Measurements from ENCODE around the gene GPR15.

- TF ChIP-seq EZH2 (IDR thresholded peaks at IDR 0.05; ENCODE audit: insufficient read depth, poor library complexity, severe bottlenecking) (no peak), EZH2phosphoT487 (IDR thresholded peaks at IDR 0.05; ENCODE audit: insufficient read depth, low read depth) (no peak)
Observed at GRCh38 chr3:98574132-98574531, 42.4 kb downstream of the GPR15 start.
